Measurements from ENCODE around the gene HTRA1.

HTRA1 gene

DNA sequence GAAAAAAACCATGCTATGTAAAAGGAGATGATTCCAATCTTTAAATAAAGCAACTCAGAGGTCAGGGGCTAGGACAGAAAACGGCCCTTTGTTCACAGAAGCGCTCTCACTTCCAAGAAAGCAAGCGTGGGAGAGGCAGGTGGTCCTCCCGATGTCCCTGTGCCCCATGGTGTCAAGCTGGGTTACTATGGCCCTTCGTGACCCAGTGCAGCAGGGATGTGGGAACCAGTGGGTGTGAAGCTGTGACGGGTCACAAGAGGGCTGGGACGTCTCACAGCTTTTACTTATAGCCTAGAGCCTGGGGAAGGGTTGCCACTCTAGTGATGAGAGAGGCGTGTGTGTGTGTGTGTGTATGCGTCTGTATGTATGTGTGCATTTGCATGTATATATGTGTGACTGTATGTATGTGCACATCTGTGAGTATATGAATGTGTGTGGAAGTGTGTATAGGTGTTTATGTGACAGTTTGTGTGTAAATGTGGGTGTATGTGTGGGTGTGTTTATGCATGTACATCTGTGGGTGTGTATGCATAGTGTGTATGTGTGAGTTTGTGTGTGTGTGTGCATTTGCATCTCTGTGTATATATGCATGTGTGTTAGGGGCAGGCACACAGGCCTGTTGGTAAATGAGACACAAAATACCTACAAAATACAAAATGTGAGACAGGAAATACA, 25.2 kb downstream of the HTRA1 start:
- H3K4me2 ChIP-seq (ENCODE audit: low read depth, low read length, poor library complexity, severe bottlenecking): no peak overlapping the region
- H3K9me2 ChIP-seq (replicated peaks; ENCODE audit: low read depth, low read length): no peaks in the 10 kb centered on the region
- H3F3A ChIP-seq (ENCODE audit: low read depth): no peaks in the 10 kb centered on the region
- no peaks in the 10 kb centered on the region for H3K27me3 ChIP-seq (ENCODE audit: insufficient read depth, low read length, poor library complexity, severe bottlenecking)
- H2AFZ ChIP-seq (ENCODE audit: low read length): no peak overlapping the region
- H3K79me2 ChIP-seq (ENCODE audit: insufficient read depth, low read length): no peaks in the 10 kb centered on the region
- H3K4me1 ChIP-seq (ENCODE audit: insufficient read depth, low read length, poor library complexity, severe bottlenecking): no peaks in the 10 kb centered on the region
- no peaks in the 10 kb centered on the region for H3K36me3 ChIP-seq (ENCODE audit: insufficient read depth, low read length)
- TF ChIP-seq CTCF (conservative IDR thresholded peaks at IDR 0.05; ENCODE audit: low read length) (no peak), EZH2phosphoT487 (IDR thresholded peaks at IDR 0.05; ENCODE audit: borderline replicate concordance) (no peak)
- 0 out of 2 replicates have a peak, but pooled peaks cover 2% of the 10 kb centered on the region for H3K9me3 ChIP-seq (ENCODE audit: insufficient read depth, low read depth, low read length)
- no peaks in the 10 kb centered on the region for H4K20me1 ChIP-seq (ENCODE audit: insufficient read depth, low read length, poor library complexity, severe bottlenecking)
- no peak overlapping the region for H3K4me3 ChIP-seq (ENCODE audit: low read length, poor library complexity, severe bottlenecking)
- no peak overlapping the region for H3K9ac ChIP-seq (ENCODE audit: low read depth, low read length, poor library complexity, severe bottlenecking)

DNA sequence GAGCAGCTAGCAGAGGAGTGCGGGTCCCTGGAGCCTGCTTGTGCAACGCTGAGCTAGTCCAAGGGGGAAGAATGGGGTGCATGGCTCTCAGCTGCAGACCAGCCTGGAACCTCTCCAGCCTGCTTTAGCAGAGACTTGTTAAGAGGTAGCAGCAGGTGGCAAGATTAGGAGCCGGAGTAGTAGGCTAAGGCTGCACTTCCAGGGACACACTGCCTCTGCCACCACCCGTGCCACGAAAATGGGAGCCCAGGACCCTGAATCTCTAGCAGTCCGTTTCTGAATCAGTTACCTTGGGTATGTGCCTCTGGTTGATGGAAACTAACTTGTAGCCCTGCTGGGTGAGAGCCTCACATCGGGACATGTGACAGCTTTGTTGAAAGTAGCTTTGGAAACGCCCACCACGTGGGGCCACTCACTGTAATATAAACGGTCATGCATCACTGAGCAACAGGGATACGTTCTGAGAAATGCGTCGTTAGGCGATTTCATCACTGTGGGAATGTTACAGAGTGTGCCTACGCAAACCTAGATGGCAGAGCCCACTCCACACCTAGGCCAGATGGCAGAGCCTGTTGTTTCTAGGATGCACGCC, 25.9 kb downstream of the HTRA1 start:
- Histone ChIP-seq H3K4me1 (ENCODE audit: insufficient read depth, low read length, poor library complexity, severe bottlenecking) (no peaks in the 10 kb centered on the region), H3K9me2 (replicated peaks; ENCODE audit: low read depth, low read length) (no peaks in the 10 kb centered on the region), H4K20me1 (ENCODE audit: insufficient read depth, low read length, poor library complexity, severe bottlenecking) (no peaks in the 10 kb centered on the region), H3K4me2 (ENCODE audit: low read depth, low read length, poor library complexity, severe bottlenecking) (no peak overlapping the region), H3K4me3 (ENCODE audit: low read length, poor library complexity, severe bottlenecking) (no peak overlapping the region), H3K9ac (ENCODE audit: low read depth, low read length, poor library complexity, severe bottlenecking) (no peak overlapping the region), H3K27me3 (ENCODE audit: insufficient read depth, low read length, poor library complexity, severe bottlenecking) (no peaks in the 10 kb centered on the region), H3K9me3 (ENCODE audit: insufficient read depth, low read depth, low read length) (no peaks in the 10 kb centered on the region), H3K79me2 (ENCODE audit: insufficient read depth, low read length) (no peaks in the 10 kb centered on the region), H2AFZ (ENCODE audit: low read length) (0 out of 2 replicates have a peak overlapping the region, but pooled peaks have one; percentile 12), H3K36me3 (ENCODE audit: insufficient read depth, low read length) (no peaks in the 10 kb centered on the region), H3F3A (ENCODE audit: low read depth) (no peaks in the 10 kb centered on the region)
- no peak for TF ChIP-seq CTCF (conservative IDR thresholded peaks at IDR 0.05; ENCODE audit: low read length)
- no peak for TF ChIP-seq EZH2phosphoT487 (IDR thresholded peaks at IDR 0.05; ENCODE audit: borderline replicate concordance)

DNA sequence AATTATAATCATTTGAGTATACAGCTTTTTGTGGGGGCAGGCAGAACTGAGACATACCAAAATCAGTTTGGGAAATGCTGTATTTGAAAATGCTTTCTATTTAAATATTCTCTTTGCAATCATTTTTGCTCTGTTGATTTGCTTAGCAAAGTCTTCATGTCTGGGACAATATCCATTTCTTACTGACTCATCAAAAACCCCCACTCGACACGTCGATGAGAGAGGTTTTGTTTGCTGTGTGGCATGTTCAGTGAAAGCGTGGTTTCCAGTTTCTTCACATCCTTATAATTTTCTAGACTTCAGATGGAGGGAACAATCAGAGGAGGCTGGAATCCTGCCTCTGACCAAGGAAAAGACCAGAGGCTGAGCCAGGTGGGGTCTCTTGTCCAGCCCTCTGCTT, 28.9 kb downstream of the HTRA1 start:
- TF ChIP-seq EZH2phosphoT487 (IDR thresholded peaks at IDR 0.05; ENCODE audit: borderline replicate concordance): no peak
- no peak for TF ChIP-seq CTCF (conservative IDR thresholded peaks at IDR 0.05; ENCODE audit: low read length)
- H3K79me2 ChIP-seq (ENCODE audit: insufficient read depth, low read length): no peaks in the 10 kb centered on the region
- no peaks in the 10 kb centered on the region for H4K20me1 ChIP-seq (ENCODE audit: insufficient read depth, low read length, poor library complexity, severe bottlenecking)
- no peaks in the 10 kb centered on the region for H3F3A ChIP-seq (ENCODE audit: low read depth)
- no peak overlapping the region for H2AFZ ChIP-seq (ENCODE audit: low read length)
- H3K36me3 ChIP-seq (ENCODE audit: insufficient read depth, low read length): no peaks in the 10 kb centered on the region
- H3K27me3 ChIP-seq (ENCODE audit: insufficient read depth, low read length, poor library complexity, severe bottlenecking): no peaks in the 10 kb centered on the region
- H3K9me3 ChIP-seq (ENCODE audit: insufficient read depth, low read depth, low read length): no peaks in the 10 kb centered on the region
- no peaks in the 10 kb centered on the region for H3K9me2 ChIP-seq (replicated peaks; ENCODE audit: low read depth, low read length)
- no peak overlapping the region for H3K4me3 ChIP-seq (ENCODE audit: low read length, poor library complexity, severe bottlenecking)
- no peak overlapping the region for H3K9ac ChIP-seq (ENCODE audit: low read depth, low read length, poor library complexity, severe bottlenecking)
- no peaks in the 10 kb centered on the region for H3K4me1 ChIP-seq (ENCODE audit: insufficient read depth, low read length, poor library complexity, severe bottlenecking)
- H3K4me2 ChIP-seq (ENCODE audit: low read depth, low read length, poor library complexity, severe bottlenecking): no peak overlapping the region

Measured in Loucy (cell line).